Measurements from ENCODE around the gene ASAP3.

Gene ASAP3

DNA sequence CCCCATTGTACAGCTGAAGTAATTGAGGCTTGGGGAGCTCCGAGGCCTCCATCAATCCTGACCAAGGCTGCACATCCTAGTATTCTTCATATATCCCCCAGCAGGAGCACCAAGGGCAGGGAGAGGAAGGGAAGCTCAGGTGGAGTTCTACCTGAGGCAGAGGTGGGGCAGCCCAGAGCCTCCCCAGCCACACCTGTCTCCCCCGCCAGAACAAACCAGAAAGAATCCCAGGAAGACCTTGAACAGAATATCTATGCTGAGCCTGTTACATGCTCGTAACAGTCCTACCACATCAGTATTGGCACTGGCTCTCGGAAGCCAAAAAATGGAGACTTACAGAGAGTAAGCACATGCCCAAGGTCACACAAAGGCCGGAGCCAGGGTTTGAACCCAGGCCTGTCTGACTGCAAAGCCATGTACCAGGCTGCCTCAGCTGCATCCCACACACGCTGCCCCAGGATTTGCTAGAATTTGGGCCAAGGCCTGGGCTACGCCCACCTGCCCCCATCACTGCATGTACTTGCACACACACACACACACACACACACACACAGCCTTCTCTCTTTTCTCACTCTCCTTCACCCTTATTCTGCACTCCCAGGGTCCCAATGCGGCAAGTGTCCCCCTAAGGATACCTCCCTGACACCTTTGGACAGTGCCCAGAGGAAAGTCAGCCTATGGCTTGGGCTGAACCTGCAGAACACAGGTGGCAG lies 42.5 kb upstream of the ASAP3 start:
- Histone ChIP-seq H3K4me2 (ENCODE audit: low read depth, low read length, poor library complexity, severe bottlenecking) (peak overlapping the region; percentile 95), H2AFZ (ENCODE audit: low read length) (no peak overlapping the region), H3K36me3 (ENCODE audit: insufficient read depth, low read length) (peaks cover 22% of the 10 kb centered on the region; the same call in 1 of the 2 replicates), H3K9me3 (ENCODE audit: insufficient read depth, low read depth, low read length) (no peaks in the 10 kb centered on the region), H3F3A (ENCODE audit: low read depth) (peaks cover 24% of the 10 kb centered on the region), H3K79me2 (ENCODE audit: insufficient read depth, low read length) (peaks cover 83% of the 10 kb centered on the region), H4K20me1 (ENCODE audit: insufficient read depth, low read length, poor library complexity, severe bottlenecking) (peaks cover 33% of the 10 kb centered on the region), H3K4me1 (ENCODE audit: insufficient read depth, low read length, poor library complexity, severe bottlenecking) (peaks cover 67% of the 10 kb centered on the region), H3K9me2 (replicated peaks; ENCODE audit: low read depth, low read length) (no peaks in the 10 kb centered on the region), H3K4me3 (ENCODE audit: low read length, poor library complexity, severe bottlenecking) (peak overlapping the region; percentile 93), H3K9ac (ENCODE audit: low read depth, low read length, poor library complexity, severe bottlenecking) (peak overlapping the region; percentile 98), H3K27me3 (ENCODE audit: insufficient read depth, low read length, poor library complexity, severe bottlenecking) (peaks cover 5% of the 10 kb centered on the region)
- TF ChIP-seq EZH2phosphoT487 (IDR thresholded peaks at IDR 0.05; ENCODE audit: borderline replicate concordance) (no peak), CTCF (conservative IDR thresholded peaks at IDR 0.05; ENCODE audit: low read length) (no peak)

- H3K79me2 ChIP-seq (ENCODE audit: insufficient read depth, low read length), result peaks cover 87% of the 10 kb centered on the region
- H3K9ac ChIP-seq (ENCODE audit: low read depth, low read length, poor library complexity, severe bottlenecking), result peak overlapping the region; percentile 98
- H3F3A ChIP-seq (ENCODE audit: low read depth), result peaks cover 24% of the 10 kb centered on the region
- H3K4me3 ChIP-seq (ENCODE audit: low read length, poor library complexity, severe bottlenecking), result peak overlapping the region; percentile 93
- TF ChIP-seq CTCF (conservative IDR thresholded peaks at IDR 0.05; ENCODE audit: low read length) (no peak), EZH2phosphoT487 (IDR thresholded peaks at IDR 0.05; ENCODE audit: borderline replicate concordance) (no peak)
- no peaks in the 10 kb centered on the region for H3K9me3 ChIP-seq (ENCODE audit: insufficient read depth, low read depth, low read length)
- peaks cover 33% of the 10 kb centered on the region for H4K20me1 ChIP-seq (ENCODE audit: insufficient read depth, low read length, poor library complexity, severe bottlenecking)
- peaks cover 5% of the 10 kb centered on the region for H3K27me3 ChIP-seq (ENCODE audit: insufficient read depth, low read length, poor library complexity, severe bottlenecking)
- no peaks in the 10 kb centered on the region for H3K9me2 ChIP-seq (replicated peaks; ENCODE audit: low read depth, low read length)
- peaks cover 30% of the 10 kb centered on the region; the same call in 1 of the 2 replicates for H3K36me3 ChIP-seq (ENCODE audit: insufficient read depth, low read length)
- peaks cover 65% of the 10 kb centered on the region for H3K4me1 ChIP-seq (ENCODE audit: insufficient read depth, low read length, poor library complexity, severe bottlenecking)
- peak overlapping the region; percentile 95 for H3K4me2 ChIP-seq (ENCODE audit: low read depth, low read length, poor library complexity, severe bottlenecking)
- no peak overlapping the region for H2AFZ ChIP-seq (ENCODE audit: low read length)
These were observed 41.7 kb upstream of the ASAP3 start for GRCh38 chr1:23525558-23526250.

GRCh38 chr1:23524716-23525401 lies 40.9 kb upstream of the ASAP3 start:
- Histone ChIP-seq H3K36me3 (ENCODE audit: insufficient read depth, low read length) (peaks cover 37% of the 10 kb centered on the region; the same call in 1 of the 2 replicates), H3K9me3 (ENCODE audit: insufficient read depth, low read depth, low read length) (no peaks in the 10 kb centered on the region), H3K9ac (ENCODE audit: low read depth, low read length, poor library complexity, severe bottlenecking) (peak overlapping the region; percentile 98), H3K4me1 (ENCODE audit: insufficient read depth, low read length, poor library complexity, severe bottlenecking) (peaks cover 59% of the 10 kb centered on the region), H3K4me2 (ENCODE audit: low read depth, low read length, poor library complexity, severe bottlenecking) (peak overlapping the region; percentile 95), H3K27me3 (ENCODE audit: insufficient read depth, low read length, poor library complexity, severe bottlenecking) (no peaks in the 10 kb centered on the region), H3F3A (ENCODE audit: low read depth) (peaks cover 24% of the 10 kb centered on the region), H3K9me2 (replicated peaks; ENCODE audit: low read depth, low read length) (no peaks in the 10 kb centered on the region), H3K79me2 (ENCODE audit: insufficient read depth, low read length) (peaks cover 79% of the 10 kb centered on the region), H2AFZ (ENCODE audit: low read length) (no peak overlapping the region), H4K20me1 (ENCODE audit: insufficient read depth, low read length, poor library complexity, severe bottlenecking) (peaks cover 33% of the 10 kb centered on the region), H3K4me3 (ENCODE audit: low read length, poor library complexity, severe bottlenecking) (peak overlapping the region; percentile 93)
- TF ChIP-seq CTCF (conservative IDR thresholded peaks at IDR 0.05; ENCODE audit: low read length) (no peak), EZH2phosphoT487 (IDR thresholded peaks at IDR 0.05; ENCODE audit: borderline replicate concordance) (no peak)
